GM21447 (cell line): ENCODE data around the gene DHDDS.
"Not testable (repeated sequence)": the region's sequence is repeated elsewhere in the genome, so short reads cannot be mapped to it uniquely, and the experiment has no call there.

Experiments used
- ATAC-seq: cut with Tn5 transposase; IDR thresholded peaks from one replicate; pipeline ENCODE4 v1.9.1; 2021; ENCODE audit not compliant: unreplicated experiment

Gene DHDDS

GRCh38 chr1:26474818-26475217 lies 42.7 kb downstream of the DHDDS start:
- ATAC-seq, result no peak

GRCh38 chr1:26475989-26476388 lies 43.9 kb downstream of the DHDDS start:
- ATAC-seq, result no peak

- no peak for ATAC-seq
These were observed 44.8 kb downstream of the DHDDS start for GRCh38 chr1:26476958-26477357.

- no peak for ATAC-seq
These were observed 45.5 kb downstream of the DHDDS start for GRCh38 chr1:26477446-26478152.

- ATAC-seq, result no peak
These were observed 46.0 kb downstream of the DHDDS start for GRCh38 chr1:26478159-26478558.

- no peak for ATAC-seq
These were observed 46.9 kb downstream of the DHDDS start for GRCh38 chr1:26478988-26479387.

- no peak for ATAC-seq
These were observed 50.8 kb downstream of the DHDDS start for GRCh38 chr1:26482921-26483320.

- ATAC-seq, result no peak
These were observed 51.9 kb downstream of the DHDDS start for GRCh38 chr1:26483980-26484379.

- no peak for ATAC-seq
These were observed 58.0 kb downstream of the DHDDS start for GRCh38 chr1:26490155-26490554.

- no peak for ATAC-seq
These were observed 61.1 kb downstream of the DHDDS start for GRCh38 chr1:26493267-26493666.

- no peak for ATAC-seq
These were observed 61.8 kb downstream of the DHDDS start for GRCh38 chr1:26493938-26494337.

- no peak for ATAC-seq
These were observed 64.7 kb downstream of the DHDDS start for GRCh38 chr1:26496861-26497260.

- ATAC-seq, result no peak
These were observed 66.8 kb downstream of the DHDDS start for GRCh38 chr1:26498894-26499293.

GRCh38 chr1:26500488-26501175 lies 68.5 kb downstream of the DHDDS start:
- peak; percentile 68 for ATAC-seq

- ATAC-seq, result not testable (repeated sequence)
These were observed 78.6 kb downstream of the DHDDS start for GRCh38 chr1:26510711-26511110.

- ATAC-seq, result not testable (repeated sequence)
These were observed 83.7 kb downstream of the DHDDS start for GRCh38 chr1:26515836-26516235.

- ATAC-seq, result no peak
These were observed 85.1 kb downstream of the DHDDS start for GRCh38 chr1:26516987-26517765.

GRCh38 chr1:26517766-26518049 lies 85.6 kb downstream of the DHDDS start:
- ATAC-seq, result no peak

- no peak for ATAC-seq
These were observed 86.2 kb downstream of the DHDDS start for GRCh38 chr1:26518355-26518754.

GRCh38 chr1:26520339-26520738 lies 88.2 kb downstream of the DHDDS start:
- no peak for ATAC-seq
